NCI-H1105 treated with DMSO at 0.1 percent for 48 hours (cell line): ENCODE data around the gene MYL9.

Experiments
- DNase-seq: peaks from one replicate; lab custom pipeline; 2025; lab: John Stamatoyannopoulos, UW

MYL9 gene

GRCh38 chr20:36584018-36584481 is 42.7 kb downstream of the MYL9 start:
- no peak for DNase-seq

GRCh38 chr20:36585410-36586125 is 44.2 kb downstream of the MYL9 start:
- DNase-seq: peak; percentile 14

GRCh38 chr20:36587388-36588070 is 46.2 kb downstream of the MYL9 start:
- DNase-seq: no peak

GRCh38 chr20:36591281-36591680 is 50.0 kb downstream of the MYL9 start:
- DNase-seq: no peak

GRCh38 chr20:36591854-36592641 is 50.7 kb downstream of the MYL9 start:
- peak; percentile 43 for DNase-seq

- no peak for DNase-seq
Measured at GRCh38 chr20:36593347-36593929, 52.1 kb downstream of the MYL9 start.

DNA sequence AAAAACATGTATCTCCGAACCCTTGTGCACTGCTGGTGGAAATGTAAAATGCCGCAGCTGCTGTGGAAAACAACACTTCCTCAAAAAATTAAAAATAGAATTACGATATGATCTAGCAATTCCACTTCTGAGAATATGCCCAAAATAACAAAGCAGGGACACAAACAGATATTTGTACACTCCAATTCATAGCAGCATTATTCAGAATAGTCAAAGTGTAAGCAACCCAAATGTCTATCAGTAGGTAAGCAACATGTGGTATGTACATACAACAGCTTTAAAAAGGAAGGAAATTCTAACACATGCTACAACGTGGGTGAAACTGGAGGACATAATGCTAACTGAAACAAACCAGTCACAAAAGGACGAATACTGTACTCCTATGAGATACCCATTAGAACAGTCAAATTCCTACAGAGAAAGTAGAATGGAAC is 58.6 kb downstream of the MYL9 start:
- DNase-seq: no peak
